Liver (tissue), 9 donors: ENCODE measurements around the gene PTPN14. TPM values are rescaled to one million over a fixed set of nuclear protein-coding genes. Genes with fewer than 3 reads are reported as not detected.

Source experiments
- DNase-seq: peaks from one replicate; pipeline ENCODE4 v3.0.0-alpha.2; 2017; ENCODE audit warnings: low spot score
- H3K27ac ChIP-seq, 2 donors: one replicate each; pipeline ENCODE4 v1.7.0; 2013; ENCODE audit warnings: inconsistent platforms in 2 of 2, low read length in 2 of 2, control low read depth in 1 of 2, low read depth in 1 of 2, mild to moderate bottlenecking in 1 of 2
- H3K27me3 ChIP-seq, 4 donors: one replicate each; pipeline versions ENCODE4 v1.6.1 to v1.7.0; 2013; ENCODE audit warnings: low read length in 3 of 4, inconsistent platforms in 1 of 4, mild to moderate bottlenecking in 1 of 4, moderate library complexity in 1 of 4; ENCODE audit not compliant: control insufficient read depth in 4 of 4, insufficient read depth in 4 of 4
- H3K36me3 ChIP-seq, 4 donors: one replicate each; pipeline versions ENCODE4 v1.6.1 to v1.7.0; 2013; ENCODE audit warnings: low read length in 3 of 4, mild to moderate bottlenecking in 3 of 4, low read depth in 1 of 4, moderate library complexity in 1 of 4; ENCODE audit not compliant: control insufficient read depth in 4 of 4, insufficient read depth in 3 of 4
- H3K4me1 ChIP-seq, 4 donors: one replicate each; pipeline versions ENCODE4 v1.6.1 to v1.7.0; 2013; ENCODE audit warnings: low read length in 3 of 4, mild to moderate bottlenecking in 3 of 4, moderate library complexity in 1 of 4; ENCODE audit not compliant: control insufficient read depth in 4 of 4, insufficient read depth in 4 of 4
- H3K4me3 ChIP-seq, 3 donors: one replicate each; pipeline versions ENCODE4 v1.6.1 to v1.7.0; 2013; ENCODE audit warnings: low read length in 3 of 3, control low read depth in 1 of 3, low read depth in 1 of 3, mild to moderate bottlenecking in 1 of 3
- H3K9ac ChIP-seq, 2 donors: one replicate each; pipeline ENCODE4 v1.7.0; 2013; ENCODE audit warnings: low read length in 2 of 2, mild to moderate bottlenecking in 2 of 2, moderate library complexity in 2 of 2, control low read depth in 1 of 2, low read depth in 1 of 2
- H3K9me3 ChIP-seq, 4 donors: one replicate each; pipeline versions ENCODE4 v1.6.1 to v1.7.0; 2013; ENCODE audit warnings: low read length in 3 of 4; ENCODE audit not compliant: control insufficient read depth in 4 of 4
- ATF3 ChIP-seq: IDR thresholded peaks from 2 replicates; pipeline ENCODE4 v1.6.1; 2016; ENCODE audit warnings: antibody characterized with exemption
- EGR1 ChIP-seq, 2 donors: IDR thresholded peaks; 2 replicates each; pipeline ENCODE4 v1.6.1; 2016 to 2018; ENCODE audit warnings: antibody characterized with exemption in 2 of 2, low read depth in 2 of 2
- FOXA1 ChIP-seq: IDR thresholded peaks from 2 replicates; pipeline ENCODE4 v1.6.1; 2016; ENCODE audit warnings: antibody characterized with exemption
- FOXA2 ChIP-seq: IDR thresholded peaks from 2 replicates; pipeline ENCODE4 v1.6.1; 2016; ENCODE audit warnings: antibody characterized with exemption
- GABPA ChIP-seq, 2 donors: IDR thresholded peaks in 1 of 2; conservative IDR thresholded peaks in 1 of 2; 2 replicates each; pipeline ENCODE4 v1.6.1; 2016; ENCODE audit warnings: antibody characterized with exemption in 2 of 2, mild to moderate bottlenecking in 1 of 2, moderate library complexity in 1 of 2
- HNF4A ChIP-seq, 2 donors: conservative IDR thresholded peaks; 2 replicates each; pipeline ENCODE4 v1.6.1; 2016; ENCODE audit warnings: antibody characterized with exemption in 2 of 2, mild to moderate bottlenecking in 2 of 2
- HNF4G ChIP-seq: IDR thresholded peaks from 2 replicates; pipeline ENCODE4 v1.6.1; 2016; ENCODE audit warnings: antibody characterized with exemption
- JUND ChIP-seq, 2 donors: IDR thresholded peaks; 2 replicates each; pipeline ENCODE4 v1.6.1; 2016; ENCODE audit warnings: antibody characterized with exemption in 2 of 2
- MAX ChIP-seq: IDR thresholded peaks from 2 replicates; pipeline ENCODE4 v1.6.1; 2016; ENCODE audit warnings: antibody characterized with exemption
- NR2F2 ChIP-seq: IDR thresholded peaks from 2 replicates; pipeline ENCODE4 v1.6.1; 2016; ENCODE audit warnings: antibody characterized with exemption
- RAD21 ChIP-seq, 2 donors: IDR thresholded peaks; 2 replicates each; pipeline ENCODE4 v1.6.1; 2016; ENCODE audit warnings: antibody characterized with exemption in 2 of 2, mild to moderate bottlenecking in 2 of 2
- REST ChIP-seq: IDR thresholded peaks from 2 replicates; pipeline ENCODE4 v1.6.1; 2016; ENCODE audit warnings: antibody characterized with exemption, mild to moderate bottlenecking
- RXRA ChIP-seq, 2 donors: IDR thresholded peaks; 2 replicates each; pipeline ENCODE4 v1.6.1; 2017 to 2018; ENCODE audit warnings: antibody characterized with exemption in 2 of 2, mild to moderate bottlenecking in 1 of 2
- SP1 ChIP-seq: IDR thresholded peaks from 2 replicates; pipeline ENCODE4 v1.6.1; 2018; ENCODE audit warnings: antibody characterized with exemption, mild to moderate bottlenecking
- TAF1 ChIP-seq: conservative IDR thresholded peaks from 2 replicates; pipeline ENCODE4 v1.6.1; 2016; ENCODE audit warnings: antibody characterized with exemption, mild to moderate bottlenecking
- YY1 ChIP-seq: IDR thresholded peaks from 2 replicates; pipeline ENCODE4 v1.6.1; 2016; ENCODE audit warnings: antibody characterized with exemption, mild to moderate bottlenecking
- ZBTB33 ChIP-seq: IDR thresholded peaks from 2 replicates; pipeline ENCODE4 v1.6.1; 2016; ENCODE audit warnings: antibody characterized with exemption
- WGBS: extraction: QIAGEN DNeasy Blood & Tissue Kit; methylation state at CpG from one replicate; pipeline ENCODE4 v1.1.7; 2013; 5-methylcytosine and 5-hydroxymethylcytosine counted together
- polyA plus RNA-seq, 2 donors: library from polyadenylated mRNA; stranded (reverse) in 1 of 2; unstranded in 1 of 2; fragments of 200-250 nt in 1 of 2; fragments of >200 nt in 1 of 2; fragmentation: Nextera tagmentation in 1 of 2; extraction: Ambion mirVana in 1 of 2; gene quantifications; one replicate each; pipeline versions ENCODE4 v1.2.1 to v1.2.3, GENCODE V29; 2013 to 2015
- total RNA-seq, 2 donors: library from RNA; depleted of rRNA; stranded (reverse); fragments of >200 nt; gene quantifications; one replicate each; pipeline ENCODE4 v1.2.3, GENCODE V29; 2014
- TF ChIP-seq, protein P1 (sequence below): fragments of 150-350 bp; IDR thresholded peaks from 2 replicates; pipeline ENCODE4 v1.5.1; 2017; ENCODE audit warnings: improper control_type of control experiment, low read depth, low read length; ENCODE audit not compliant: missing input control
- donor health status: healthy.
- donor health status: healthy.
- donor health status: healthy.
- donor health status: healthy.
- donor health status: healthy.

Gene PTPN14
- total and polyA plus RNA-seq, 4 donors: 0.54 to 3.2 (median 1.5) TPM

DNA sequence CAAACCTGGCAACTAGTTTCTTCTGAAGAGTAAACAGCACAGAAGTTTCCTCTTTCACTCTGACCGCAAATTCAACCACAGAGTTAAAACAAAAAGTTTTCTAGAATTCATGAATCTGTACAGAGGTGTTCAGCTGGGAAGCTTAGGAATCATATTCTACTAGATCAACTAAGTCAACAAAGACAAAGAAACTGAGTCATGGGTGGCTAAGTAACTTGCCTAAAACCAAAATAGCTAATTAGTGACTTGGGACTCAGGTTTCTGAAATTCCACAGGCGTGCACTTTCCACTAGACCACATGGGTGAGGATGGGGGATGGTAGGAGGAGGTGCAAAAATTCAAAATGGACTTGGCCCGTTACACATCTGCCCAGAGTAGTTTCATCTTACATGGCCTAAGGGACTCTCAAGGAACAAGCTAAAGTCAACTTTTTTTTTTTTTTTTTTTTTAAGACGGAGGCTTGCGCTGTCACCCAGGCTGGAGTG lies 25.8 kb downstream of the PTPN14 start:
- no peak overlapping the region for H3K27ac ChIP-seq
- H3K4me1 ChIP-seq: no peaks in the 10 kb centered on the region
- 86% methylated on average over 5 of the region's 5 CpGs for WGBS
- no peak overlapping the region for H3K4me3 ChIP-seq
- no peak for DNase-seq
- H3K9ac ChIP-seq: no peak overlapping the region
- H3K27me3 ChIP-seq: no peaks in the 10 kb centered on the region
- no peaks in the 10 kb centered on the region for H3K9me3 ChIP-seq
- H3K36me3 ChIP-seq: no peaks in the 10 kb centered on the region
- TF ChIP-seq RXRA (IDR thresholded peaks at IDR 0.05): no peak
- no peak for TF ChIP-seq FOXA2
- no peak for TF ChIP-seq JUND (IDR thresholded peaks at IDR 0.05)
- no peak for TF ChIP-seq TAF1
- TF ChIP-seq SP1: no peak
- no peak for TF ChIP-seq YY1
- TF ChIP-seq ATF3: no peak
- no peak for TF ChIP-seq NR2F2
- no peak for TF ChIP-seq EGR1 (IDR thresholded peaks at IDR 0.05; ENCODE audit: low read depth in 2 of 2)
- TF ChIP-seq HNF4G: no peak
- no peak for TF ChIP-seq RAD21 (IDR thresholded peaks at IDR 0.05)
- TF ChIP-seq HNF4A (conservative IDR thresholded peaks at IDR 0.05): no peak
- no peak for TF ChIP-seq MAX
- TF ChIP-seq REST: no peak
- no peak for TF ChIP-seq ZBTB33
- no peak for TF ChIP-seq FOXA1
- TF ChIP-seq, protein P1, sequence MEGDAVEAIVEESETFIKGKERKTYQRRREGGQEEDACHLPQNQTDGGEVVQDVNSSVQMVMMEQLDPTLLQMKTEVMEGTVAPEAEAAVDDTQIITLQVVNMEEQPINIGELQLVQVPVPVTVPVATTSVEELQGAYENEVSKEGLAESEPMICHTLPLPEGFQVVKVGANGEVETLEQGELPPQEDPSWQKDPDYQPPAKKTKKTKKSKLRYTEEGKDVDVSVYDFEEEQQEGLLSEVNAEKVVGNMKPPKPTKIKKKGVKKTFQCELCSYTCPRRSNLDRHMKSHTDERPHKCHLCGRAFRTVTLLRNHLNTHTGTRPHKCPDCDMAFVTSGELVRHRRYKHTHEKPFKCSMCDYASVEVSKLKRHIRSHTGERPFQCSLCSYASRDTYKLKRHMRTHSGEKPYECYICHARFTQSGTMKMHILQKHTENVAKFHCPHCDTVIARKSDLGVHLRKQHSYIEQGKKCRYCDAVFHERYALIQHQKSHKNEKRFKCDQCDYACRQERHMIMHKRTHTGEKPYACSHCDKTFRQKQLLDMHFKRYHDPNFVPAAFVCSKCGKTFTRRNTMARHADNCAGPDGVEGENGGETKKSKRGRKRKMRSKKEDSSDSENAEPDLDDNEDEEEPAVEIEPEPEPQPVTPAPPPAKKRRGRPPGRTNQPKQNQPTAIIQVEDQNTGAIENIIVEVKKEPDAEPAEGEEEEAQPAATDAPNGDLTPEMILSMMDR: no peak
- no peak for TF ChIP-seq GABPA (IDR thresholded peaks at IDR 0.05 in 1 of 2, conservative IDR thresholded peaks at IDR 0.05 in 1 of 2)
